GM12878 (cell line): ENCODE results near the gene TNRC18. TPM values are rescaled to one million over a fixed set of nuclear protein-coding genes. Genes with fewer than 3 reads are reported as not detected.

Experiments used
- ATAC-seq: fragments of 200-7000 bp; cut with Tn5 transposase; 3 replicates; pipeline ENCODE4 v1.9.1; 2020; ENCODE audit warnings: mild to moderate bottlenecking, moderate library complexity
- BruUV-seq: library from RNA; stranded (reverse); fragments of 400-500 nt; replicated peaks from 2 replicates; lab custom pipeline; 2021; lab: Mats Ljungman, UMichigan
- CTCF ChIA-PET: fragments of 300-600 bp; sonication (Branson Sonifier 250); formaldehyde crosslinking; extraction: SDS; loops from one replicate; lab custom pipeline; 2021; ENCODE audit warnings: inconsistent platforms; lab: Yijun Ruan, JAX
- POLR2A ChIA-PET: fragments of 350-600 bp; formaldehyde crosslinking; extraction: SDS; loops from one replicate; lab custom pipeline; 2021; ENCODE audit warnings: inconsistent platforms; lab: Charles Lee
- RAD21 ChIA-PET: fragments of 300-600 bp; sonication (Branson Sonifier 250); formaldehyde crosslinking; loops from one replicate; lab custom pipeline; 2023; ENCODE audit warnings: antibody characterized with exemption; ENCODE audit not compliant: unreplicated experiment; lab: Charles Lee
- SMC1A ChIA-PET: fragments of 300-600 bp; sonication (Branson Sonifier 250); formaldehyde crosslinking; loops from one replicate; lab custom pipeline; 2023; ENCODE audit not compliant: unreplicated experiment, uncharacterized antibody; lab: Charles Lee
- DNase-seq: peaks from one replicate; pipeline ENCODE4 v3.0.0-alpha.2; 2011; ENCODE audit warnings: low read depth, low spot score
- FAIRE-seq: peaks from 3 replicates; lab custom pipeline; 2011; peaks lifted over from hg19 to GRCh38; lab: Jason Lieb, UNC
- H2AFZ ChIP-seq: 2 replicates; pipeline ENCODE4 v1.6.0; 2011; ENCODE audit warnings: low read depth, low read length, control low read depth; ENCODE audit not compliant: control insufficient read depth
- H3K27ac ChIP-seq: 2 replicates; pipeline ENCODE4 v1.5.1; 2011; ENCODE audit warnings: control low read depth; ENCODE audit not compliant: control insufficient read depth, insufficient read depth
- H3K27me3 ChIP-seq, 2 experiments: replicated peaks in 1 of 2; 2 replicates each; pipeline versions ENCODE4 v1.6.0 to v1.6.1; 2011; ENCODE audit warnings: low read length in 1 of 2; ENCODE audit not compliant: control insufficient read depth in 2 of 2, insufficient read depth in 2 of 2
- H3K36me3 ChIP-seq, 2 experiments: 2 replicates each; pipeline ENCODE4 v1.5.1; 2011; ENCODE audit warnings: low read length in 1 of 2; ENCODE audit not compliant: control insufficient read depth in 2 of 2, insufficient read depth in 2 of 2
- H3K4me1 ChIP-seq: 2 replicates; pipeline ENCODE4 v1.6.1; 2011; ENCODE audit warnings: mild to moderate bottlenecking, low read length, moderate library complexity, mixed read lengths; ENCODE audit not compliant: control insufficient read depth, insufficient read depth
- H3K4me2 ChIP-seq: 2 replicates; pipeline ENCODE4 v1.6.0; 2011; ENCODE audit warnings: control low read depth; ENCODE audit not compliant: control insufficient read depth, insufficient read depth
- H3K4me3 ChIP-seq: fragments of 200-600 bp; sonication (generic); 2 replicates; pipeline ENCODE4 v1.5.1; 2016
- H3K79me2 ChIP-seq: 2 replicates; pipeline ENCODE4 v1.6.0; 2011; ENCODE audit warnings: low read length; ENCODE audit not compliant: control insufficient read depth, insufficient read depth
- H3K9ac ChIP-seq: 2 replicates; pipeline ENCODE4 v1.8.0; 2011; ENCODE audit warnings: low read length, control low read depth, mixed read lengths; ENCODE audit not compliant: control insufficient read depth, insufficient read depth
- H3K9me3 ChIP-seq: replicated peaks from 3 replicates; pipeline ENCODE4 v1.5.1; 2011; ENCODE audit warnings: mild to moderate bottlenecking, low read length; ENCODE audit not compliant: control insufficient read depth, insufficient read depth
- H4K20me1 ChIP-seq: 2 replicates; pipeline ENCODE4 v1.6.0; 2011; ENCODE audit not compliant: control insufficient read depth, insufficient read depth
- CBX5 ChIP-seq: sonication (generic); IDR thresholded peaks from 2 replicates; pipeline ENCODE4 v1.6.1; 2016; ENCODE audit warnings: low read depth, moderate library complexity, mild to moderate bottlenecking, inconsistent platforms
- CHD2 ChIP-seq: IDR thresholded peaks from 2 replicates; pipeline ENCODE4 v1.6.1; 2011; ENCODE audit warnings: low read depth, low read length, improper control_type of control experiment, borderline replicate concordance
- CREM ChIP-seq: IDR thresholded peaks from 2 replicates; pipeline ENCODE4 v1.6.1; 2014; ENCODE audit warnings: antibody characterized with exemption, low read depth
- DPF2 ChIP-seq: fragments of 450-650 bp; IDR thresholded peaks from 2 replicates; pipeline ENCODE4 v1.6.1; 2017; ENCODE audit warnings: mild to moderate bottlenecking
- EP300 ChIP-seq, 2 experiments: fragments of 150-350 bp in 1 of 2; IDR thresholded peaks; 2 replicates each; pipeline ENCODE4 v1.6.1; 2011 to 2012; ENCODE audit warnings: low read depth in 2 of 2, low read length in 2 of 2, borderline replicate concordance in 1 of 2, improper control_type of control experiment in 1 of 2, inconsistent platforms in 1 of 2; ENCODE audit not compliant: control insufficient read depth in 1 of 2
- FOS ChIP-seq: IDR thresholded peaks from 3 replicates; pipeline ENCODE4 v1.6.1; 2011; ENCODE audit warnings: borderline replicate concordance; ENCODE audit not compliant: insufficient read length; ENCODE audit errors: extremely low read depth
- FOXM1 ChIP-seq: IDR thresholded peaks from 2 replicates; pipeline ENCODE4 v1.6.1; 2012; ENCODE audit warnings: low read depth, mild to moderate bottlenecking, inconsistent platforms, low read length, moderate library complexity
- HCFC1 ChIP-seq: fragments of 150-350 bp; IDR thresholded peaks from 2 replicates; pipeline ENCODE4 v1.6.1; 2014; ENCODE audit warnings: low read length
- HDGF ChIP-seq: fragments of 450-650 bp; IDR thresholded peaks from 2 replicates; pipeline ENCODE4 v1.6.1; 2016; ENCODE audit warnings: antibody characterized with exemption
- PML ChIP-seq: IDR thresholded peaks from 2 replicates; pipeline ENCODE4 v1.6.1; 2012; ENCODE audit warnings: low read length, inconsistent platforms
- RBBP5 ChIP-seq: fragments of 200-600 bp; sonication (generic); conservative IDR thresholded peaks from 2 replicates; pipeline ENCODE4 v1.6.1; 2016
- SREBF2 ChIP-seq: IDR thresholded peaks from 2 replicates; pipeline ENCODE4 v1.6.1; 2012; ENCODE audit warnings: mild to moderate bottlenecking, low read length
- ZNF217 ChIP-seq: fragments of 450-650 bp; IDR thresholded peaks from 2 replicates; pipeline ENCODE4 v1.6.1; 2017; ENCODE audit warnings: antibody characterized with exemption, mild to moderate bottlenecking
- WGBS: methylation state at CpG from one replicate; pipeline ENCODE4 v1.1.6; 2016; ENCODE audit warnings: low lambda C conversion rate; ENCODE audit not compliant: insufficient replicate concordance, insufficient coverage; ENCODE audit errors: missing lambda C conversion rate; 5-methylcytosine and 5-hydroxymethylcytosine counted together
- in situ Hi-C: fragments of 300-500 bp; cut with MboI; formaldehyde crosslinking; loops from 9 replicates; pipeline ENCODE4 v1.14.3; 2018; ENCODE audit warnings: mixed read lengths
- intact Hi-C: fragments of 100-400 bp; cut with micrococcal nuclease; formaldehyde crosslinking; loops from one replicate; pipeline ENCODE4 v1.14.2; 2022; ENCODE audit not compliant: unreplicated experiment
- polyA plus RNA-seq, 11 experiments: library from polyadenylated mRNA; depleted of rRNA in 4 of 11; unstranded in 6 of 11; stranded (reverse) in 5 of 11; fragments of >200 nt; fragmentation: Nextera tagmentation in 4 of 11; fragmentation: Illumina TruSeq in 1 of 11; extraction: Ambion mirVana in 4 of 11; extraction: Trizol in 1 of 11; gene quantifications; 1 replicate in 1 of 11; 2 replicates in 10 of 11; pipeline versions ENCODE4 v1.2.1 to v1.2.3, GENCODE V29; 2011 to 2016; ENCODE audit warnings: inconsistent platforms in 2 of 11, missing spikeins in 2 of 11, low read depth in 1 of 11
- total RNA-seq, 4 experiments: library from RNA; depleted of rRNA in 3 of 4; stranded (reverse); fragments of >200 nt in 3 of 4; fragmentation: Illumina TruSeq in 1 of 4; extraction: Trizol in 1 of 4; gene quantifications; 2 replicates each; pipeline versions ENCODE4 v1.2.1 to v1.2.3, GENCODE V29; 2013 to 2021
- TF ChIP-seq, protein P1 (sequence below): fragments of 450-650 bp; IDR thresholded peaks from 2 replicates; pipeline ENCODE4 v1.6.1; 2017; ENCODE audit warnings: mild to moderate bottlenecking, low read depth, inconsistent platforms; ENCODE audit not compliant: poor library complexity, severe bottlenecking
- TF ChIP-seq, protein P2 (sequence below): IDR thresholded peaks from 2 replicates; pipeline ENCODE4 v1.6.1; 2012; ENCODE audit warnings: mild to moderate bottlenecking, low read depth, low read length
- TF ChIP-seq, protein P3 (sequence below): fragments of 150-350 bp; IDR thresholded peaks from 2 replicates; pipeline ENCODE4 v1.6.1; 2014; ENCODE audit warnings: mild to moderate bottlenecking, low read depth, low read length
- TF ChIP-seq, protein P4 (sequence below): IDR thresholded peaks from 2 replicates; pipeline ENCODE4 v1.6.1; 2011; ENCODE audit warnings: borderline replicate concordance, low read depth, mild to moderate bottlenecking, moderate library complexity, mixed read lengths, low read length; ENCODE audit not compliant: insufficient read depth; ENCODE audit errors: extremely low read length

TNRC18 gene
- total and polyA plus RNA-seq, 10 of the 15 experiments (the other 5 are each of a cell fraction or from before 2014, with no cell fraction given): 0.02 to 31.7 (median 5.4) TPM

- Histone ChIP-seq H3K4me3 (no peak overlapping the region), H2AFZ (no peak overlapping the region), H3K27me3 (peaks cover 15 to 20% of the 10 kb centered on the region in 2 experiments), H3K4me1 (peaks cover 10% of the 10 kb centered on the region), H3K79me2 (no peaks in the 10 kb centered on the region), H3K27ac (no peak overlapping the region), H4K20me1 (no peaks in the 10 kb centered on the region), H3K9ac (no peak overlapping the region), H3K4me2 (no peak overlapping the region), H3K36me3 (no peaks in the 10 kb centered on the region), H3K9me3 (peaks cover 2% of the 10 kb centered on the region; the same call in 1 of the 3 replicates)
- BruUV-seq: no TSS peak
- intact Hi-C loops: no loop called here
- in situ Hi-C loops: no loop called here
- ChIA-PET SMC1A (no interaction called here), CTCF (interaction anchor here (0.6 to 1.1 kb wide), 4 partner anchors 10 to 233 kb away, joined by 3 to 4 read pairs (median 3); no protein-coding TSS in a partner anchor), POLR2A (interaction anchor here (1.5 kb wide), 1 partner anchor 13 kb away, joined by 5 read pairs; no protein-coding TSS in a partner anchor), RAD21 (interaction anchor here (1.4 to 1.6 kb wide), 2 partner anchors 33 to 36 kb away, joined by 3 to 7 read pairs; no protein-coding TSS in a partner anchor)
- no peak for ATAC-seq
- DNase-seq: no peak
- no peak for FAIRE-seq
- TF ChIP-seq, protein P1, sequence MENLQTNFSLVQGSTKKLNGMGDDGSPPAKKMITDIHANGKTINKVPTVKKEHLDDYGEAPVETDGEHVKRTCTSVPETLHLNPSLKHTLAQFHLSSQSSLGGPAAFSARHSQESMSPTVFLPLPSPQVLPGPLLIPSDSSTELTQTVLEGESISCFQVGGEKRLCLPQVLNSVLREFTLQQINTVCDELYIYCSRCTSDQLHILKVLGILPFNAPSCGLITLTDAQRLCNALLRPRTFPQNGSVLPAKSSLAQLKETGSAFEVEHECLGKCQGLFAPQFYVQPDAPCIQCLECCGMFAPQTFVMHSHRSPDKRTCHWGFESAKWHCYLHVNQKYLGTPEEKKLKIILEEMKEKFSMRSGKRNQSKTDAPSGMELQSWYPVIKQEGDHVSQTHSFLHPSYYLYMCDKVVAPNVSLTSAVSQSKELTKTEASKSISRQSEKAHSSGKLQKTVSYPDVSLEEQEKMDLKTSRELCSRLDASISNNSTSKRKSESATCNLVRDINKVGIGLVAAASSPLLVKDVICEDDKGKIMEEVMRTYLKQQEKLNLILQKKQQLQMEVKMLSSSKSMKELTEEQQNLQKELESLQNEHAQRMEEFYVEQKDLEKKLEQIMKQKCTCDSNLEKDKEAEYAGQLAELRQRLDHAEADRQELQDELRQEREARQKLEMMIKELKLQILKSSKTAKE: no peak
- TF ChIP-seq EP300 (IDR thresholded peaks at IDR 0.05; ENCODE audit: borderline replicate concordance in 1 of 2, control insufficient read depth in 1 of 2, low read depth in 2 of 2, low read length in 2 of 2) (no peak), CHD2 (no peak), RBBP5 (no peak), CREM (no peak), ZNF217 (no peak), CBX5 (no peak), HCFC1 (no peak), DPF2 (no peak), PML (no peak), HDGF (no peak), FOS (no peak), FOXM1 (no peak), SREBF2 (no peak)
- TF ChIP-seq, protein P2, sequence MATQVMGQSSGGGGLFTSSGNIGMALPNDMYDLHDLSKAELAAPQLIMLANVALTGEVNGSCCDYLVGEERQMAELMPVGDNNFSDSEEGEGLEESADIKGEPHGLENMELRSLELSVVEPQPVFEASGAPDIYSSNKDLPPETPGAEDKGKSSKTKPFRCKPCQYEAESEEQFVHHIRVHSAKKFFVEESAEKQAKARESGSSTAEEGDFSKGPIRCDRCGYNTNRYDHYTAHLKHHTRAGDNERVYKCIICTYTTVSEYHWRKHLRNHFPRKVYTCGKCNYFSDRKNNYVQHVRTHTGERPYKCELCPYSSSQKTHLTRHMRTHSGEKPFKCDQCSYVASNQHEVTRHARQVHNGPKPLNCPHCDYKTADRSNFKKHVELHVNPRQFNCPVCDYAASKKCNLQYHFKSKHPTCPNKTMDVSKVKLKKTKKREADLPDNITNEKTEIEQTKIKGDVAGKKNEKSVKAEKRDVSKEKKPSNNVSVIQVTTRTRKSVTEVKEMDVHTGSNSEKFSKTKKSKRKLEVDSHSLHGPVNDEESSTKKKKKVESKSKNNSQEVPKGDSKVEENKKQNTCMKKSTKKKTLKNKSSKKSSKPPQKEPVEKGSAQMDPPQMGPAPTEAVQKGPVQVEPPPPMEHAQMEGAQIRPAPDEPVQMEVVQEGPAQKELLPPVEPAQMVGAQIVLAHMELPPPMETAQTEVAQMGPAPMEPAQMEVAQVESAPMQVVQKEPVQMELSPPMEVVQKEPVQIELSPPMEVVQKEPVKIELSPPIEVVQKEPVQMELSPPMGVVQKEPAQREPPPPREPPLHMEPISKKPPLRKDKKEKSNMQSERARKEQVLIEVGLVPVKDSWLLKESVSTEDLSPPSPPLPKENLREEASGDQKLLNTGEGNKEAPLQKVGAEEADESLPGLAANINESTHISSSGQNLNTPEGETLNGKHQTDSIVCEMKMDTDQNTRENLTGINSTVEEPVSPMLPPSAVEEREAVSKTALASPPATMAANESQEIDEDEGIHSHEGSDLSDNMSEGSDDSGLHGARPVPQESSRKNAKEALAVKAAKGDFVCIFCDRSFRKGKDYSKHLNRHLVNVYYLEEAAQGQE: no peak
- TF ChIP-seq, protein P3, sequence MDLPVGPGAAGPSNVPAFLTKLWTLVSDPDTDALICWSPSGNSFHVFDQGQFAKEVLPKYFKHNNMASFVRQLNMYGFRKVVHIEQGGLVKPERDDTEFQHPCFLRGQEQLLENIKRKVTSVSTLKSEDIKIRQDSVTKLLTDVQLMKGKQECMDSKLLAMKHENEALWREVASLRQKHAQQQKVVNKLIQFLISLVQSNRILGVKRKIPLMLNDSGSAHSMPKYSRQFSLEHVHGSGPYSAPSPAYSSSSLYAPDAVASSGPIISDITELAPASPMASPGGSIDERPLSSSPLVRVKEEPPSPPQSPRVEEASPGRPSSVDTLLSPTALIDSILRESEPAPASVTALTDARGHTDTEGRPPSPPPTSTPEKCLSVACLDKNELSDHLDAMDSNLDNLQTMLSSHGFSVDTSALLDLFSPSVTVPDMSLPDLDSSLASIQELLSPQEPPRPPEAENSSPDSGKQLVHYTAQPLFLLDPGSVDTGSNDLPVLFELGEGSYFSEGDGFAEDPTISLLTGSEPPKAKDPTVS: no peak
- TF ChIP-seq, protein P4, sequence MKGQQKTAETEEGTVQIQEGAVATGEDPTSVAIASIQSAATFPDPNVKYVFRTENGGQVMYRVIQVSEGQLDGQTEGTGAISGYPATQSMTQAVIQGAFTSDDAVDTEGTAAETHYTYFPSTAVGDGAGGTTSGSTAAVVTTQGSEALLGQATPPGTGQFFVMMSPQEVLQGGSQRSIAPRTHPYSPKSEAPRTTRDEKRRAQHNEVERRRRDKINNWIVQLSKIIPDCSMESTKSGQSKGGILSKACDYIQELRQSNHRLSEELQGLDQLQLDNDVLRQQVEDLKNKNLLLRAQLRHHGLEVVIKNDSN: no peak
- 28% methylated on average over 3 of the region's 3 CpGs for WGBS
Measured at GRCh38 chr7:5432691-5433090, 9.1 kb upstream of the TNRC18 start.
